Bronchial epithelial cell (primary cell): ENCODE results near the gene HAS3. TPM values are rescaled to one million over a fixed set of nuclear protein-coding genes. Genes with fewer than 3 reads are reported as not detected.

ENCODE experiments used
- DNase-seq: peaks from one replicate; pipeline ENCODE4 v3.0.0-alpha.2; 2010; ENCODE audit warnings: low read depth
- FAIRE-seq: peaks from 2 replicates; lab custom pipeline; 2011; peaks lifted over from hg19 to GRCh38; lab: Jason Lieb, UNC
- H3K27me3 ChIP-seq: 2 replicates; pipeline ENCODE4 v1.5.1; 2011; ENCODE audit warnings: low read length; ENCODE audit not compliant: control insufficient read depth, insufficient read depth
- H3K36me3 ChIP-seq: 2 replicates; pipeline ENCODE4 v1.5.1; 2011; ENCODE audit warnings: low read length; ENCODE audit not compliant: control insufficient read depth, insufficient read depth
- H3K4me3 ChIP-seq: 2 replicates; pipeline ENCODE4 v1.5.1; 2011; ENCODE audit warnings: mild to moderate bottlenecking, low read depth, low read length, control low read depth
- CTCF ChIP-seq: IDR thresholded peaks from 2 replicates; pipeline ENCODE4 v1.5.1; 2011; ENCODE audit warnings: mild to moderate bottlenecking, moderate library complexity, low read length, control low read depth, inconsistent platforms; ENCODE audit not compliant: insufficient read depth, severe bottlenecking
- total RNA-seq: library from RNA; depleted of rRNA; stranded (reverse); fragments of >200 nt; gene quantifications from 2 replicates; pipeline ENCODE4 v1.2.1, GENCODE V29; 2014

Gene HAS3
- total RNA-seq, 1 donor from 2014 or later: 8.4 TPM

DNA sequence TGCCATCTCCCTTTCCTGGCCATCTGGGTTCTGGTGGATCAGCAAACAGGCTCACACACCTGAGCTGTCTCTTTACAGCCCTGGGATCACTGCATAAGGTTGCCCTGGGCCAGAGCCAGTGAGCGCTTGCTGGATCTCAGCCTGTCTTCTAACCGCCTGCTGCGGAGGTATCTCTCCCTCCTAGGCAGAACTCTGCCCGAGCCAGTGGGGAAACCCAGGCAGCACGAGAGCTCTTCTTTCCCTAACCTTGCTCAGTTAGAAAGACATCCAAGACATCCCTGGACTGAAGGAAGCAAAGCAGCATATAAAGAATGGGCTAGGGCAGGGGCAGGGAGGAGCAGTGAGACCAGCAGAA lies 6.4 kb downstream of the HAS3 start:
- Histone ChIP-seq H3K4me3 (no peak overlapping the region), H3K36me3 (peaks cover 45% of the 10 kb centered on the region), H3K27me3 (no peaks in the 10 kb centered on the region)
- no peak for TF ChIP-seq CTCF
- DNase-seq (no peak), FAIRE-seq (no peak)

GRCh38 chr16:69112285-69113129 lies 7.1 kb downstream of the HAS3 start:
- no peak for DNase-seq
- peak; percentile 86 for TF ChIP-seq CTCF
- peak; percentile 7 for FAIRE-seq
- Histone ChIP-seq H3K27me3 (no peaks in the 10 kb centered on the region), H3K4me3 (no peak overlapping the region), H3K36me3 (peaks cover 45% of the 10 kb centered on the region)

DNA sequence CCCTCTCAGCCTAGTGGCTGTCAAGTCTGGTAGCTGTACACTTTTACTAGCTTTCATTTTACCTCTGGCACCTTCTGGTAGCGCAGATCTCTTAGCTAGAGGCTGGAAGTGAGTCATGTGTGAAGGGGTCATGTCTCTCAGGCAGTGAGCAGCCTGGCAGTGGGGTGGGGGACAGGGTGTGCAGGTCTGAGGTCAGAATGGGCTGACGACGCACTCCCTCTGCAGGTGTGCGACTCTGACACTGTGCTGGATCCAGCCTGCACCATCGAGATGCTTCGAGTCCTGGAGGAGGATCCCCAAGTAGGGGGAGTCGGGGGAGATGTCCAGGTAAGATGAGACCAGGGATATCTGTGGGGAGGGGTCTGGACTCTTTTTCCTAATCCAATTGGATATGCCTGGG lies 7.8 kb downstream of the HAS3 start:
- Histone ChIP-seq H3K36me3 (peaks cover 45% of the 10 kb centered on the region), H3K4me3 (no peak overlapping the region), H3K27me3 (no peaks in the 10 kb centered on the region)
- FAIRE-seq (no peak), DNase-seq (no peak)
- no peak for TF ChIP-seq CTCF

DNA sequence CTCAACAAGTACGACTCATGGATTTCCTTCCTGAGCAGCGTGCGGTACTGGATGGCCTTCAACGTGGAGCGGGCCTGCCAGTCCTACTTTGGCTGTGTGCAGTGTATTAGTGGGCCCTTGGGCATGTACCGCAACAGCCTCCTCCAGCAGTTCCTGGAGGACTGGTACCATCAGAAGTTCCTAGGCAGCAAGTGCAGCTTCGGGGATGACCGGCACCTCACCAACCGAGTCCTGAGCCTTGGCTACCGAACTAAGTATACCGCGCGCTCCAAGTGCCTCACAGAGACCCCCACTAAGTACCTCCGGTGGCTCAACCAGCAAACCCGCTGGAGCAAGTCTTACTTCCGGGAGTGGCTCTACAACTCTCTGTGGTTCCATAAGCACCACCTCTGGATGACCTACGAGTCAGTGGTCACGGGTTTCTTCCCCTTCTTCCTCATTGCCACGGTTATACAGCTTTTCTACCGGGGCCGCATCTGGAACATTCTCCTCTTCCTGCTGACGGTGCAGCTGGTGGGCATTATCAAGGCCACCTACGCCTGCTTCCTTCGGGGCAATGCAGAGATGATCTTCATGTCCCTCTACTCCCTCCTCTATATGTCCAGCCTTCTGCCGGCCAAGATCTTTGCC lies 9.0 kb downstream of the HAS3 start:
- TF ChIP-seq CTCF: no peak
- H3K4me3 ChIP-seq: no peak overlapping the region
- no peaks in the 10 kb centered on the region for H3K27me3 ChIP-seq
- DNase-seq: no peak
- no peak for FAIRE-seq
- peaks cover 45% of the 10 kb centered on the region for H3K36me3 ChIP-seq

GRCh38 chr16:69114976-69115355 lies 9.5 kb downstream of the HAS3 start:
- TF ChIP-seq CTCF: no peak
- FAIRE-seq: no peak
- peaks cover 44% of the 10 kb centered on the region for H3K36me3 ChIP-seq
- no peak overlapping the region for H3K4me3 ChIP-seq
- no peak for DNase-seq
- no peaks in the 10 kb centered on the region for H3K27me3 ChIP-seq

DNA sequence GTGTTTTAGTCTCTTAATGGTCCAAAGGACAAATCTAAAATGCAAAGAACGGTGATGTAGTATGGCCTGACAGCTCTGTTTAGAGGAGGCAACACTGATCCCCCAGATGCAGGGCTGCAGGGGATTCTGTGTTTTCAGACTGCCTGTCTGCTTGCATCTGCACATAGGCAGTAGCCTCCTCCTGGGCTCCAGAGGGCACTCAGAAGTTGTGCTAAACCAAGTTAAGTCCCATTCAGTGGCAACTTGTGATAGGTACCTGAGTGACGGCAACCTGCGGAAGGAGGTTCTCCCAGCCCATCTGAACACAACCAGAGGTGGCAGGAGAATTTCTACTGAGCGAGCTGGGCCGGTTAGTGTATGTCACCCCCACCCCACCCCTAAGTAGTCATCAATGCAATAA lies 9.9 kb downstream of the HAS3 start:
- H3K36me3 ChIP-seq: peaks cover 45% of the 10 kb centered on the region
- H3K4me3 ChIP-seq: no peak overlapping the region
- no peak for FAIRE-seq
- H3K27me3 ChIP-seq: no peaks in the 10 kb centered on the region
- TF ChIP-seq CTCF: no peak
- DNase-seq: no peak
